PC-3 (cell line): Measurements from ENCODE around the gene RND2.
A peak's percentile ranks its signal among the peaks of the same experiment; 100 is the strongest.

ENCODE experiments used
- CTCF ChIP-seq: fragments of 300-600 bp; sonication (generic); conservative IDR thresholded peaks from 2 replicates; pipeline ENCODE4 v1.5.1; 2017; ENCODE audit warnings: antibody characterized with exemption, low read depth, mild to moderate bottlenecking, low read length
- EZH2 ChIP-seq: fragments of 300-600 bp; sonication (generic); IDR thresholded peaks from one replicate; pipeline ENCODE4 v1.6.1; 2017; ENCODE audit warnings: antibody characterized with exemption, mild to moderate bottlenecking, low read length; ENCODE audit not compliant: unreplicated experiment
- EZH2phosphoT487 ChIP-seq: fragments of 300-600 bp; sonication (generic); IDR thresholded peaks from 2 replicates; pipeline ENCODE4 v1.6.1; 2018; ENCODE audit warnings: mild to moderate bottlenecking, antibody characterized with exemption, low read length, borderline replicate concordance

- TF ChIP-seq CTCF = peak; percentile 73
- no peak for TF ChIP-seq EZH2
- no peak for TF ChIP-seq EZH2phosphoT487
Observed at GRCh38 chr17:42997984-42998938, 26.8 kb upstream of the RND2 start, which contains the start of gene RPL27.
